HG03060 (cell line): ENCODE data around the gene SENP1.

ENCODE experiments used
- ATAC-seq: cut with Tn5 transposase; IDR thresholded peaks from one replicate; pipeline ENCODE4 v1.9.1; 2021; ENCODE audit warnings: low read depth, moderate number of reproducible peaks; ENCODE audit not compliant: unreplicated experiment

SENP1 gene

DNA sequence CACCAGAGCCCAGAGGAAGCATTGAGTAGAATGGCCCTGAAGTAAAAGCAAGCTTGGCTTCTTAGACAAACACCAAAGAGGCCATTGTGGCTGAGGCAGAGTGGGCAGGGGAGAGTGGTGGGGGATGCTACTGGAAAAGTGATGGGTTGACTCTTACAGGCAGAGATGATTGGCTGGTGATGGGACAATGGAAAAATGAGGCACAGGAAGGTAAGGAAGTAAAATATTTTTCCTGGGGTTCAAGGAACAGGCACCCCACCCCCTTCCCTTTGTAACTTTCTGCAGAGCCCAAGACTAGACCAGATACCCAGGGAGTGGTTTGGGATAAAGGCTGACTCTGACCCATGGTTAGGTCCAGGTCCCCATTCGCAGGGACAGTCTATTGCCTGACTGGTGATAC, 66.7 kb downstream of the SENP1 start:
- ATAC-seq = no peak

DNA sequence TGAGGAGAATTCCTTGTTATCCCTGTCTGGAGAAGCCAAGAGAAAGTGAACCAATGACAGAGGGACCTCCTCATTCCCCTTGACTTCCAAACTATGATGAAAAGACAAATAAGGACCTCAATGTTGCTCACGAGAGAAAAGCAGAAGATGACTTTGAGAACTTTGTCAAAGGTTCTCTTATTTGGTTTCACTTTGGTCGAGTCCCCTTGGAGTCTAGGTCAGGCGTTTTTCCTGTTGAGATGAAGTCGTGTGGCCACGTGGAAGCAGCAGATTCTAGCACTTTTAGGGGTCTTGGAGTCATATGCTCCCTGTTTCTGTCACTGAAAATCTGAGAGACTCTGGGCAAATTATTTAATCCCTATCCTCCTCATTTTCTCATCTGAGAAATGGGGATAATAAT, 67.8 kb downstream of the SENP1 start:
- no peak for ATAC-seq

DNA sequence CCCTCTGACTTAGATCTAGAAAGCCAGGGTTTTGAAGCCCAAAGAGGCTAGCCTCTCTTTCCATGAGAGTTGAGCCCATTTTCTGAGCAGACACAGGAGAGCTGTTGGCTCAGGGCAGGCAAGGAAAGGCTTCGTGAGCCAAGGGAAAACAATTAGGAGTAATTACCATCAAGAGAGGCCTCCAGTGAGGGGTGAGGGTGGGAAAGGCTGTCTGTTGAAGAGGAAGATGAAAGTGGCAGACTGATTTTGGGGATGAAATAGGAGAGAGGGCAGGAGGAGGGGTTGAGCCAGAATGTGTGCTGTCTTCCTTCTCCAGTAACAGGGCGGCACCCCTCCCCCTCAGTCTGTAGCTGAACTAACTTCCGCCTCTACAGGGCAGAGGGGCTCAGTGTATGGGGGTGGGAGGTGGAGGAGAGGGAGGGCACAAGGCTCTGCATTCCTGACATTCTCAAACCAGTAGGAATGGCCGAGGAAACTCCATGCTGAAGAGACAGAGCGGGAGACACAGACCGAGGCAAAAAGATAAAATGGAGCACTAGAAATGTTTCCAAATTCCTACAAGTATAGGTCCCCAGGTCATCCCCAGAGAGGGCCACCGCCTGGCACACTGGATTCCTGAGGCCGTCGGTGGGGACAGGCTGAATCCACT, 68.5 kb downstream of the SENP1 start:
- no peak for ATAC-seq

DNA sequence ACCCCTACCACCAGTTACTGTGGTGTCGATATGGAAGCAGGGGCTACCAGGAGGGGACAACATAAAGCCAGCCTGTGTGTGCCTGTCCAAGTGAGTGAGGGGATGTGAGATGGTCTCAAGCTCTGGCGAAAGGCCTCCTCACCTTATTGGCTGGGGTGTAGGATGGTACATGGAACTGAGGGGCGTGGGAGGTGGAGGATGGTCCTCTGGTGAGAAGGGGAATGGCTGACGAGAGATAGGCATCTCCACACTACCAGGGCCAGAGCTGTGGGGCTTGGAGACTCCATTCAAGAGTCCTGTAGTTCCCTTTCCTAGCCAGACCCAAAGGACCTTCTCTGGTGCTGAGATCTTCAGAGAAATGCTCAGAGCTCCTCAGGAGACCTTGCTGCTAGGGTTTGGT, 69.1 kb downstream of the SENP1 start:
- ATAC-seq = no peak

DNA sequence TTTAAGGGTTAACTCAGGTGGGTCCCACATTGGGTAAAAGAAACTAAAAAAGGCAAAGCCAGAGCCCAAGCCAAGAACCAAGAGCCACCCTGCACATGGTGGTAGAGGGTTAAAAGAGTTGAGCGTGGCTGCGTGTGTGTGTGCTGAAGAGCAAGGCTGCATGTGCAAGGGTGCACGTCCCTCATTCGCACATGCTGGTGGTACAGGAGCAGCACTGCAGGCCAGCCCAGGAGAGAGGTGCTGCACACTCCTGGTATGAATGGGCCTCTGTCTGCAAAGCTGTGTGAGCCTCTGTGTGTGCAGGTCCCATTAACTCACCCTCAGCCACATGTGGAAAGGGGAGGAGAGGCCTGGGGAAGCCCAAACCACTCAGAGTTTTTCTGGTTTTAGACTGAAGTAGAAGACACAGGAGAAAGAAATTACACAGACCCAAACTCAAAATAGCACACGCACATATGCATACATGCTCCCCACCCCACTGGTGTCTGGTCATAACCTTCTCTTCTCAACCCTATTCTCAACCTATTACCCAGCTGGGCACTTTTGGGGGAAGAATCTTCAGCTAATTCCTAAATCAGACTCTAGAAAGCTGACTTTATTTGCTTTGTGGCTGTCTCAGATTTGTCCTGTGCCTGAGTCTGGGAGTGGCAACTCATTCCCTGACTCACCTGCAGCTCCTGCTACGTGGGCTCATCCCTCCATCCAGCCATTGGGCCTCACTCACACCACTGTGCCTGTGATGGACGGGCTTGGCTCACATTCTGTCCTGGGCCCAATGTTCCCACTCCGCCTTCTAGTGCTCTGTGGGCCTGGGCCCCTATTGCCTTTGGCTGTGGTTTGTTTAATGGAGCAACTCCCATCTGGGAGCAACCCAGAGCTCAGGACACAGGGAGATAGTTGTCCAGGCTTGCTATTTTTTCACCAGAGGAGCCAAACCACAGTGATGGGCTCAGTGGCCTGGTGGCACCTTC, 70.8 kb downstream of the SENP1 start:
- ATAC-seq = no peak

DNA sequence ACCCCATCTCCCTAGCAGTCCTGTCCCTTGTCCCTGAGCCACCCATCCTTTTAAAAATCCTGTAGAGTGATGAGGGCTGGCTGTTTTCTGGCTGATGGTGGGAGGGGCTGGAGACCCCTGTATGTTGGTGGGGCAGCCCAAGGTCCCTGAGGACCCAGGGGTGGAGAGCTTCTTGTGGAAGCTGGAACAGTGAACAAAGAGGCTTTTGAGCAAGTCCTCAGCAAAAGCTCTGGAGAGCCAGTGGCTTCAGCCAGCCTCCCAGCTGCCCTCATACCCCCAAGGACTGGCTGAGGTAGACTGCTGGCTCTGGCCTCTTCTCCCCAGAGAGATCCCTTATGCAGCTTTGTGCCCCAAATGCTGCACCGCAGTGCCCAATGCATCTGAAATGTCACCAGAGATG, 72.4 kb downstream of the SENP1 start:
- ATAC-seq = no peak

DNA sequence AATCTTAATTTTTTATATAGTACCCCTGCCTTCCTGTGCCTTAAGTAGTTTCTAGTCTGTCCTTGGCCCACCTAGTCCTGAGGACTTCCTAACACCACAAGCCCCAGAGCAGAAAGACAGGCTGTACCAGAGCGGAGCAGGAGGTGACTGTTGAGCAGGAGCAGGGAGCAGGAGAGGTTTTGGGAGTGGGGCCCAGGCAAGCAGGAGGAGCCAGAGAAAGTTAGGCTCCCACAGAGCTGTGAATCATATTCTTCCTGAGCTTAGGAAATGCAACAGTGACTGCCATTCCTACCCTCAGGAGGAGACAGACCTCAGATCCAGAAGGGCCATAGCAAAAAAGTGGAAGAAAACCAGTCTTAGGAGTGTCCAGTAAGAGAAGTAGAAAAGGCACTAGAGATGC, 73.3 kb downstream of the SENP1 start:
- no peak for ATAC-seq

DNA sequence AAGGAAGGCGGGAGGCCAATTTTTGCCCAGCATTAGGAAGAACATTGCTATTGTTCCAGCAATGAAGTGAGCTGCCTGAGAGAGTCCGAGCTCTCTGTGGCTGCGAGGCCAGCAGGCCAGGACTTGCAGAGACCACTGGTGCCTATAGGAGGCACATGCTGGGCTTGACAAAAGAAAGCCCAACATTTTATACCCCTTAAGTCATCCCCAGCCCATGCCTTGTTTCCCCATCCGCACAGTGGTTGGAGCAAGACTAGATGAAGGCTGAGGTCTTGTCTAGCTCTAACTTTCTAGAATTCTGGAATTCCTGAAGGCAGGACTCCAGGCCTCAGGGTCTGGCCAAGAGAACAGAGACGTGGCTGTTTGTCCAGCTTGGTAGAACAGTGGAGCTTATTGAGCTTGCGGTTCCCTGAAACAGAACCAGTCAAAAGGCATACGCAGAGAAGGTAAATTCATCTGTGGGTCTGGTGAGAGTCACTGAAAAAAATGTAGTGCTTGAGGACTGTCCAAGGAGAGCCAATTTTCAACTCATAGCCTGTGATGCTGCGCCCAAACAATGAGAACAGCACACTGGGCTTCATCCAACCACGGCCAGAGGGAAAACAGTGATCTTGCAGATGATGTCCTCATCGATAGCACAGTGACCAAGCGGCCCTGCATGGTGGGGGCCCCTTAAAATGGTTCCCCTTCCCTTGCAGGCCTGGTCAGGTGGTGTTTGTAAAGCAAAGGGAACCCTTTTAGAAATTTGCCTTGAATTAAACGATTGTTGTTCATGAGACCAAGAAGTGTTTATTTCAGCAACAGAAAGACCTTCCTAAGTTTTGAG, 74.5 kb downstream of the SENP1 start:
- no peak for ATAC-seq

DNA sequence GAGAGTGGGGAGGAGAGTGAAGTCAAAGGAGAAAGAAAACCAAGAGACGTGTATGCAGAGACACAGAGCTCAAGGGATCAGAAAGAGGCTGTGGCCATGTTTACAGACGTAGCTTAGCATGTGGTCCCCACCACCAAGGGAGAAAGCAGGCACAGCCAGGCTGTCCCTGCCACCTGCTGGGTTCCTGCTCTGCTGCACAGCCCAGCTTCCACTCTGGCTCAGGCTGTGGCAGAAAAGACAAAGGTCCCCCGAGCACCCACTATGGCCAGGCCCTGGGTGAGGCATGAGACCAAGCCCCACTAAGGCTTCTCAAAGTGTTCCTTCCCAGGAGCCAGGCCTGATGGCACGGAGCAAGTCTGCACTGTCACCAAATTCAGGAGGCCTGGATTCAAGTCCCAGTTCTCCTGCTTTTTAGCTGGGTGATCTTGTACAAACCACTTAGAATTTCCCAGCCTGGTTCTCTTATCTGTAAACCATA, 75.7 kb downstream of the SENP1 start:
- ATAC-seq = no peak

DNA sequence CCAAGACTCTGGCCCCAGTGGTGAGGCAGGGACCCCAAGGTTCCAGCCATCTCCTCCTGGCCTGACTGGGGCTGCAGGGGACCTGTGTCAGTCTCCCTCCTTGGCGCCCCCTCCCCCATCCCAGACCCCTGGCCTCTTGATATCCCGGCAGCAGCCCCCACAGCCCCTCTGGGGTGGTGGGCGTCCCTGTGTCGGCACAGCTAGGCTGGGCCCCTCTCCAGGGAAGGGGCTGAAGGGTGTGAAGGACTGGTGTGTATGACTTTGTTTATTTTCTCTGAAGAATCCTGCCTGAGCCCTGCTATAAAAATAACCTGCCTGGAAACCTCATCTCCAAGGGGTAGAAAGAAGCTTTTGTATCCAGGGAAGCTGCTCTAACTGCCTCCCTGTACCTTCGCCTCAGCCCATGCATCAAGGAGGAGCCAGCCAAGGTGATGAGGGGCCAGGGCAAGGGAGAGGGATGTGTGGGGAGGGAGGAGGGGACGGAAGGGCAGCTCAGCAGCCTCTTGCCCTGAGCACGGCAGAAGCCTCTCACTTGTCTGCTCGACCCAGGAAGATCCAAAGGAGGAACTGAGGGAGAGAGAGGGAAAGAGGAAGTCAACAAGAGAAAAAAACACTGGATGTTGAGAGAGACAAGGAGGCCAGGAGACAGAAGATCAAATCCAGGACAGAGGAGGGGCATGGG, 76.2 kb downstream of the SENP1 start:
- ATAC-seq = no peak

DNA sequence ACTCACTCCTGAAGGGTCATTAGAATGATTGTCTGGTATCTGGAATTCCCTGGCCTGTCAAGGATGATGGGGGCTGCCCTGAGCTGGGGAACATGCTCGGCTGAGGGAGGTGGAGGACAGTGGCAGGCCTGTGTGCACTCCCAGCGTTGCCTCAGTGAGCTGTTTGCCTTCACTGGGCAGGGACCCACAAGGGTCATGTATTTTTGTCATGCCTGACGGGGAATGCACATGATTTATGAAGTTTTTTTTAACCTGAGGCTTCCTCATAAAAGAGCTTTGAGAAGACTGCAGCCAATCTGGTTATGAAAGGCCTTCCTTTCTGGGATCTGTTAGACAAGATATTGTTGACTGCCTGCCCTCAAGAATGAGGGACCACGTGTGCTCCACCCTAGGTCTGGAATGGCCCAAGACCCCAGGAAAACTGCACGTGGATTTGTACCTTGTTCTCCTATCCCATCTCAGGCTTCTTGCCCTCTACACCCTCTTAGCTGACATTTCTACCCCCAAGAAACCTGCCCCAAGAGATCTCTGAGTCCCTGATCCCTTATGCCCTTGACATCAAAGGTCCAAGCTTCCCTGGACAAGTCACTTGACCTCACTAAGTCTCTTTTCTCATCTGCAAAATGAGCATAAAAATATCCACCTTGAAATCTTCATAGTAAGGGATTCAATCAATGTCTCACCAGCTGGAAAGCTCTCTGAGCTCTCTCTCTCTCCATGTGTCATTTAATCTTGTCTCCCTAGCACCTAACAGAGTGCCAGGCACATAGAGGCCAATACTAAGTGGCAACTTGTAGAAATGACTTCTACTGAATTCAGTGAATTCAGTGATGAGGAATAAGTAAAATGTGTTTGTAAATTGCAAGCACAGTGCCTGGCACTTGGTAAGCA, 77.1 kb downstream of the SENP1 start:
- ATAC-seq = no peak

DNA sequence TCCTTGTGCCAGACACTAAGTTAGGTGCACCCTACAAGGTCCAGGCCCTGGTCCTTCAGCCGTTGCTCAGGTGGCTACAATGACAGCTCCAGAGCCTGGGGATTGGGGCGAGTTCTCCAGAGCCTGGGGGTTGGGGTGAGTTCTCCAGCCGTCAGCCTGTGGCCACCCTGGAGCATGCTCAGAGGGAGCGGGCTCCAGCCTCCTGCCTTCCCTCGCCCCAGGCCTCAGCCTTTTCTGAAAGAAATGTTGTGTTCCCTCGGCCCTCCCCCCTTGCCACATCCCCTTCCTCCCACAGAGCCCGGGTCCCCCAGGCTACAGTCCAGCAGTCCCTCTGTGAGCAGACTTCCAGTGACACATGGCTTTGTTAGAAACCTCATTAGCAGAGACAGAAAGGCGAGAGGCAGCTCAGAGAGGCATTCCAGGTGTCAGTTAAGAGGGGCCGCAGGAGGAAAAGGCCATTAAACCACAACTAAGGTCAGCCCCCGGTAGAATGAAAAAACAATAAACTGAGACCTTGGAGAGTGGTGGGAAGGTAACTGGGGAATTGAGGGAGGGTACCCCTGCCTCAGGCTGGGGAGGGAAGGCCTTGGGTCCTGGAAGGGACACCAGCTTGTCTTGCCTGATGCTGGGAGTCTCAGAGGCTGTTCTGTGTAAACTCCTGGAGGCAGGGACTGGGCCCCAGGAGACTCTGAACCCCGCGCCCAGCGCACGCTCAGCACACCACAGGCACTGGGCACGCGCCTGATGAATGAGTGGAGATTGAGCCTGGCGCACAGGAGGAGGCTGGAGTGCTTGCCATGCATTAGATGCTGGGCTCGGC, 78.5 kb downstream of the SENP1 start:
- no peak for ATAC-seq

DNA sequence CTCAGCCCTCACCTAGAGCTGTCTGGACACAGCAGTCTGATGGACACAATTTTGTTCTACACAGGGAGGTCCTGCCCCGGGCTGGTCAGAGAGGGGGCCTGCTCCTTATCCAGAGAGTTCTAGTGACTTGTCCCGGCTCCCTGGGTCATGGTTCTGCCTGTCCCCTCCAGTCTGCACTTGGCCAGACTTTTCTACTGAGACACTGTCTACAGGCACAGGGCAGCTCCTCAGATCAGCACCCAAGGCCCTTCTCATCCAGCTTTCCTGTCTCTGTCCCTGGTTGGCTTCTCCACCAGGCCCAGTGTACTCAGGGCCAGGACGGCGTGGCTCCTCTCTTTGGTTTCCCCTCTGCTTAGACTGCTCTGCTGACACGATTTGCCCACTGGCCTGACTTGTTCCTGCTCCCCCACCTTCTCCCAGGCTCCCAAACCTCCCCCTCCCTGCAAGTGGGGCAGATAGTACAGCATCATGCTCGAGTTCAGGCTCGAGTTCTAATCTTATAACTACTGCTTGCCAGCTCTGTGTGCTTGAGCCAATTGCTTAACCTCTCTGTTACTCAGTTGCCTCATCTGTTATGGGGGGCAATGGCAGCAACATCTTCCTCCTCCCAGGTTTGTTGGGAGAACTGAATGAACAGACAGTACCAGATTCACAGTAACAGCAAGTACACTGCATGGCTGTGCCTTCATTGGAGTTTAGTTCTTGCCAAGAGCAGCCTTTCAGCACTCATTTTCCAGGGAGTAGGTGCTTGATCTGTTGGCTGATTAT, 79.6 kb downstream of the SENP1 start:
- no peak for ATAC-seq

DNA sequence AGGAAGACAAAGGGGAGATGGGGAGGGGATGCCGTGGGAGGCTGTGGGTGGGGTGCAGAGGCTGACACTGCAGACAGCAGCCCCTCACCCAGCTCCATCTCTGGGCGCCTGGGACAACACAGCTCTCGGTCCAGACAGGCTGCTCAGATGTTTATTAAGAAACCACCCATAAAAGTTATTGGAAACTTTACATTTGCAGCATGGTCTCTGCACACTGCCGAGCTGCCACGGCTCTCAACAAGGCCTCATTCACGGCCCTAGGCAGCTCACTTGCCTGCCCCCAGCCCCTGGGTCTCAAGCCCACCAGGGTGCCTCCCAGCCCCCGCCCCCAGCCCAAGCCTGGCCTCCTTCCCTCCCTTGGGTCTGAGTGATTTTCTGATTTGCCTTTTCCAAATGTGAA, 80.6 kb downstream of the SENP1 start:
- no peak for ATAC-seq

DNA sequence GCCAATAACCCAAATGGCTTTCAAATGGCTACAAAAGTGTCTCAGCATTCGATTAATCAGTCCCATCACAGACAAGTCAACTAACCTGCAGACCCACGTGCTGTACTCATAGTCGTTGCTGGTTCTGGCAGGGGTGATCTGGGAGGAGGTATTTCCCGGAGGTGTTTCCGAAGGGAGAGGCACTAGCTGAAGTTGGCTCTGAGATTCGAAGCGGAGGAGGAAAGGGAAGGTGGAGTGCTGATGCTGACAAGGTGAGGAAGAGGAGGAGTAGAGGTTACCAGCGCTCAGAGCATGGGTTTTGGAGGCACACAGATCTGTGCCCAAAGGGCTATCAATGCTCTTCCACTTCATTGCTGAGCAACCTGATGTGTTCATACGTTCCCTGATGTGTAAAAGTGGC, 81.1 kb downstream of the SENP1 start:
- no peak for ATAC-seq

DNA sequence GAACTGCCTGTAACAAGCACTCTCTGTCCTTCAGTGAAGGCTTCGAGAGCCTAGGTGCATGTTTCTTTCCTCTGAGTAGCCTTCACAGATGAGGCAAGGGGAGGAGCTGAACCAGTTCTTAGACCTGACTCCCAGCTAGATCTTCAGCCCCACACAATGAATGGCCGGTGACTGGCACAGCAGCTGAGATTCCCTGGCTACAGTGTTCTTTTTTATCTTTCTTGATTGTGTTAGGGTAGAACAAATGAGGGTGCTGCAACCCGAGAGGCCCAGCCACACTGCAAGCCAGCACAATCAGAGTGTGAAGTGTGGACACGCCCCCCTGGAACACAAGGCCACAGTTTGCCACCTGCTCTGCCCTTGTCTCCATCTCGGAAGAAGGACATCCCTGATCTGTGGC, 82.5 kb downstream of the SENP1 start:
- ATAC-seq = no peak

DNA sequence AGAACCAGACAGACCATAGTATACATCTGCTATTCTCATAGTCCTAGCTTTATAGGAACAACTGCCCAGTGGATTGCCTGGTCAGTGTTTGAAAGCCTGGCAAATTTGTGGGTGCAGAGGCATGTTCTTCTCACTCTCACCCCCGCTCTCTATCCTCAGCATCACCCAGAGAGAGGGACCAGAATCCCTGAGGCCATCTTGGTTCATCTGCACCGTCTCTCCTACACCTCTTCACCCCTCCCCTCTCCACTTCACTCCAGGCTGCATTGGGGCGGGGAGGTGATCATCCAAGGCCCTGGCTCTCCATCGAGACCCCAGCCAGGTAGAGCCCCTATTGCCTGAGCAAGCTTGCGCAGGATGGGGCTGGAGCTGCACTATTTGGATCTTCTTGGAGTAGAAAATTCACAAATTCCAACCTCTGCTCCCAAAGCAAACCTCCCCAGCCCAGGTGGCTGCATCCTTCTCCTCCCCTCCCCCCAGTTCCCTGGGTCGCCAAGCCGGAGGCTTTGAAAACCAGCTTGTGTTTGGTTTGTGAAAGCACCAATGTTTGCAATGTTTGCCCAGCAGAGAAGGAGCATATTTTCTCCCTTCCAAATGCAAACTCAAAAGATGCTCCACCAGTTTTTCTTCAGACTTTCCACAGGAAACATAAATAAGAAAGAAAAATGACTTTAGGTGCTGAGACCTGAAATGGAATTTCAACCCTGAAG, 83.0 kb downstream of the SENP1 start:
- no peak for ATAC-seq
